ENCODE data around the gene NMRK1. TPM values are rescaled to one million over a fixed set of nuclear protein-coding genes. Genes with fewer than 3 reads are reported as not detected.

Gene NMRK1
- total and polyA plus RNA-seq, 10 donors: 27.4 to 65.5 (median 44.1) TPM

DNA sequence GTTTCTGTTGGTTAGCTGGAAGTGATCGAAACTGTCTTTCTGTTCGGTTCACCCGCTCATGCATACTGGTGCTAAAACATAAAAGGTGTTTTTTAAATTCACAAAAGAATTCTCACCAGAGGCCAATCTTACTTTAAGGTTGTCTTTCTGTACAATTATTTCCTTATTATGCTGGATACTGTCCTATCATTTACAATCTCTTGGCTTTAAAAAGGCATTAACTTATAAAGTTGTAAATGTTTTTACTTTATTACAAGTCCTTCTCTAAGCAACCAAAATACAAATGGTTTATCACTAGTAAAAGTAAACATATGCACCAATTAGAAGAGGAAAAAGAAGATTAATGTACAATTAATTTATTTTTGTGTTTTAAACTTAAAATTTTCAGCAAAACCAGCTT, 70.6 kb downstream of the NMRK1 start:
- TF ChIP-seq, protein P1, sequence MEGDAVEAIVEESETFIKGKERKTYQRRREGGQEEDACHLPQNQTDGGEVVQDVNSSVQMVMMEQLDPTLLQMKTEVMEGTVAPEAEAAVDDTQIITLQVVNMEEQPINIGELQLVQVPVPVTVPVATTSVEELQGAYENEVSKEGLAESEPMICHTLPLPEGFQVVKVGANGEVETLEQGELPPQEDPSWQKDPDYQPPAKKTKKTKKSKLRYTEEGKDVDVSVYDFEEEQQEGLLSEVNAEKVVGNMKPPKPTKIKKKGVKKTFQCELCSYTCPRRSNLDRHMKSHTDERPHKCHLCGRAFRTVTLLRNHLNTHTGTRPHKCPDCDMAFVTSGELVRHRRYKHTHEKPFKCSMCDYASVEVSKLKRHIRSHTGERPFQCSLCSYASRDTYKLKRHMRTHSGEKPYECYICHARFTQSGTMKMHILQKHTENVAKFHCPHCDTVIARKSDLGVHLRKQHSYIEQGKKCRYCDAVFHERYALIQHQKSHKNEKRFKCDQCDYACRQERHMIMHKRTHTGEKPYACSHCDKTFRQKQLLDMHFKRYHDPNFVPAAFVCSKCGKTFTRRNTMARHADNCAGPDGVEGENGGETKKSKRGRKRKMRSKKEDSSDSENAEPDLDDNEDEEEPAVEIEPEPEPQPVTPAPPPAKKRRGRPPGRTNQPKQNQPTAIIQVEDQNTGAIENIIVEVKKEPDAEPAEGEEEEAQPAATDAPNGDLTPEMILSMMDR (IDR thresholded peaks at IDR 0.05 in 8 of 11, conservative IDR thresholded peaks at IDR 0.05 in 3 of 11): no peak
- TF ChIP-seq POLR2AphosphoS5 (IDR thresholded peaks at IDR 0.05) (no peak), POLR2A (IDR thresholded peaks at IDR 0.05) (no peak)
- no peak for DNase-seq
- Histone ChIP-seq H3K9me3 (no peaks in the 10 kb centered on the region), H3K4me3 (no peak overlapping the region), H3K27ac (no peak overlapping the region), H3K36me3 (peaks cover 0 to 33% (median 2%) of the 10 kb centered on the region in 6 donors), H3K4me1 (peaks cover 0 to 32% (median 4%) of the 10 kb centered on the region in 6 donors), H3K27me3 (replicated peaks in 1 of 7) (no peaks in the 10 kb centered on the region)
- 81 to 95% (median 94%) methylated on average over 3 of the region's 3 CpGs for WGBS, 5 donors
- intact Hi-C loops (cut with DNase I; ENCODE audit: low total_unique reads): no loop called here

DNA sequence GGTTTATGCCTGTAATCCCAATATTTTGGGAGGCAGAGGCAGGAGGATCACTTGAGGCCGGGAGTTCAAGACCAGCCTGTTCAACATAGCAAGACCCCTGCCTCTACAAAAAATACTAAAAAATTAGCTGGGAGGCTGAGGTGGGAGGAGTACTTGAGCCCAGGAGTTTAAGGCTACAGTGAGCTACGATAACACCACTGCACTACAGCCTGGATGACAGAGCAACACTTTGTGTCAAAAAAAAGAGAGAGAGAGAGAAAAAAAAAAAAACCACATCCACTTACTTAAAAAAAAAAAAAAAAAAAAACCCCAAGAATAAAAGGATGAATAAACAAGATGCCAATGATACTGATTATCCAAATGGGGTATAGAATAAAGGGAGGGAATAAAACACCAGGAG, 74.2 kb downstream of the NMRK1 start:
- no peaks in the 10 kb centered on the region for H3K27me3 ChIP-seq (replicated peaks in 1 of 7)
- no peaks in the 10 kb centered on the region for H3K9me3 ChIP-seq
- H3K4me3 ChIP-seq: no peak overlapping the region
- no peak for DNase-seq
- no peak overlapping the region for H3K27ac ChIP-seq
- WGBS, 5 donors: 71 to 84% (median 75%) methylated on average over 2 of the region's 2 CpGs
- TF ChIP-seq POLR2AphosphoS5 (IDR thresholded peaks at IDR 0.05) (no peak), POLR2A (IDR thresholded peaks at IDR 0.05) (no peak)
- TF ChIP-seq, protein P1 (IDR thresholded peaks at IDR 0.05 in 8 of 11, conservative IDR thresholded peaks at IDR 0.05 in 3 of 11): no peak
- intact Hi-C loops (cut with DNase I; ENCODE audit: low total_unique reads): no loop called here
- H3K36me3 ChIP-seq: peaks cover 0 to 57% (median 6%) of the 10 kb centered on the region in 6 donors
- no peaks in the 10 kb centered on the region for H3K4me1 ChIP-seq

Small RNA genes within 50 kb of the gene (small RNA-seq; reads per million reads assigned to genes)
- gene RF02271: 0 reads per million in 4 donors

Other genes starting within 250 kb of the NMRK1 start
- 1 to 10 TPM in 6 of 7 donors, under 1 TPM in 1; 0.59 to 9.9 (median 1.8) TPM for gene TRPM6, start 200.2 kb downstream of the NMRK1 start, total RNA-seq
- gene TRPM6, start 200.2 kb downstream of the NMRK1 start, polyA plus RNA-seq: under 1 TPM; 0.05 to 0.16 (median 0.15) TPM
- gene C9orf40, start 135.2 kb downstream of the NMRK1 start, total RNA-seq: 1 to 10 TPM; 4.0 to 6.5 (median 5.0) TPM
- gene C9orf40, start 135.2 kb downstream of the NMRK1 start, polyA plus RNA-seq: 1 to 10 TPM; 4.2 to 6.6 (median 6.3) TPM
- 10 to 100 TPM; 13.8 to 23.1 (median 16.6) TPM for gene CARNMT1, start 59.9 kb downstream of the NMRK1 start, total RNA-seq
- gene CARNMT1, start 59.9 kb downstream of the NMRK1 start, polyA plus RNA-seq: 1 to 10 TPM; 4.6 to 7.7 (median 6.9) TPM
- gene OSTF1, start 359 bp upstream of the NMRK1 start, total RNA-seq: 100 to 1,000 TPM in 5 of 7 donors, 10 to 100 TPM in 2; 76.4 to 123 (median 114) TPM
- 10 to 100 TPM; 58.4 to 89.4 (median 73.4) TPM for gene OSTF1, start 359 bp upstream of the NMRK1 start, polyA plus RNA-seq

All from spleen (tissue), 11 donors.